HEK293 (cell line): ENCODE data around the gene PIEZO1.

Source experiments
- CTCF ChIA-PET: fragments of 350-600 bp; formaldehyde crosslinking; extraction: SDS; loops from one replicate; lab custom pipeline; 2021; ENCODE audit warnings: antibody characterized with exemption; lab: Yijun Ruan, JAX
- POLR2A ChIA-PET: fragments of 300-600 bp; formaldehyde crosslinking; extraction: SDS; loops from one replicate; lab custom pipeline; 2020; ENCODE audit warnings: antibody characterized with exemption, inconsistent platforms; lab: Yijun Ruan, JAX
- H3K27ac ChIP-seq: fragments of 200-500 bp; sonication (Bioruptor generic); 2 replicates; pipeline ENCODE4 v1.5.1; 2014; ENCODE audit warnings: low read depth, low read length, control low read depth, inconsistent platforms; ENCODE audit errors: extremely low read depth
- H3K36me3 ChIP-seq, 2 experiments: fragments of 200-500 bp in 1 of 2; sonication (Bioruptor generic) in 1 of 2; 1 replicate in 1 of 2; 2 replicates in 1 of 2; pipeline ENCODE4 v1.5.1; 2014 to 2017; ENCODE audit warnings: inconsistent platforms in 2 of 2, low read length in 2 of 2; ENCODE audit not compliant: control insufficient read depth in 2 of 2, insufficient read depth in 1 of 2
- H3K4me1 ChIP-seq: fragments of 200-500 bp; sonication (Bioruptor generic); 2 replicates; pipeline ENCODE4 v1.5.1; 2014; ENCODE audit warnings: mild to moderate bottlenecking, low read length, inconsistent platforms; ENCODE audit not compliant: control insufficient read depth, insufficient read depth
- H3K4me3 ChIP-seq: 2 replicates; pipeline ENCODE4 v1.5.1; 2011; ENCODE audit warnings: low read depth, mild to moderate bottlenecking, control low read depth, low read length, moderate library complexity
- H3K9me3 ChIP-seq: fragments of 200-500 bp; sonication (Bioruptor generic); 2 replicates; pipeline ENCODE4 v1.5.1; 2014; ENCODE audit warnings: low read depth, low read length, inconsistent platforms; ENCODE audit not compliant: control insufficient read depth, insufficient read depth
- EGR2 ChIP-seq: fragments of 450-650 bp; formaldehyde crosslinking; IDR thresholded peaks from 2 replicates; pipeline ENCODE4 v1.5.1; 2016; ENCODE audit warnings: low read depth, missing biosample characterization, missing genetic modification characterization
- GFI1B ChIP-seq: fragments of 450-650 bp; formaldehyde crosslinking; IDR thresholded peaks from 2 replicates; pipeline ENCODE4 v1.5.1; 2016; ENCODE audit warnings: missing biosample characterization, missing genetic modification characterization
- GLI2 ChIP-seq: fragments of 450-650 bp; formaldehyde crosslinking; IDR thresholded peaks from 2 replicates; pipeline ENCODE4; 2017; ENCODE audit warnings: missing biosample characterization, missing genetic modification characterization, low read depth, borderline replicate concordance
- IKZF3 ChIP-seq: fragments of 450-650 bp; IDR thresholded peaks from 2 replicates; pipeline ENCODE4 v1.5.0; 2018; ENCODE audit warnings: missing biosample characterization, mild to moderate bottlenecking, missing genetic modification characterization, moderate library complexity
- PATZ1 ChIP-seq: fragments of 450-650 bp; formaldehyde crosslinking; IDR thresholded peaks from 2 replicates; pipeline ENCODE4 v1.5.1; 2016; ENCODE audit warnings: missing biosample characterization, missing genetic modification characterization
- PRDM1 ChIP-seq: fragments of 450-650 bp; formaldehyde crosslinking; IDR thresholded peaks from 2 replicates; pipeline ENCODE4; 2016; ENCODE audit warnings: missing biosample characterization, missing genetic modification characterization
- SP7 ChIP-seq: fragments of 450-650 bp; formaldehyde crosslinking; IDR thresholded peaks from 2 replicates; pipeline ENCODE4 v1.5.1; 2016; ENCODE audit warnings: missing biosample characterization, missing genetic modification characterization
- WT1 ChIP-seq: fragments of 450-650 bp; formaldehyde crosslinking; IDR thresholded peaks from 2 replicates; pipeline ENCODE4 v1.5.1; 2016; ENCODE audit warnings: missing biosample characterization, missing genetic modification characterization
- ZBTB17 ChIP-seq: fragments of 450-650 bp; formaldehyde crosslinking; IDR thresholded peaks from 2 replicates; pipeline ENCODE4 v1.5.1; 2016; ENCODE audit warnings: missing biosample characterization, missing genetic modification characterization
- ZBTB26 ChIP-seq: fragments of 450-650 bp; formaldehyde crosslinking; optimal IDR thresholded peaks from 2 replicates; pipeline ENCODE3; 2016; ENCODE audit warnings: missing biosample characterization, mild to moderate bottlenecking, missing genetic modification characterization
- ZBTB6 ChIP-seq: fragments of 450-650 bp; formaldehyde crosslinking; IDR thresholded peaks from 2 replicates; pipeline ENCODE4 v1.5.1; 2017; ENCODE audit warnings: missing biosample characterization, missing genetic modification characterization
- ZBTB8A ChIP-seq: fragments of 450-650 bp; formaldehyde crosslinking; IDR thresholded peaks from 2 replicates; pipeline ENCODE4 v1.5.1; 2016; ENCODE audit warnings: missing biosample characterization, missing genetic modification characterization
- ZFHX2 ChIP-seq: fragments of 450-650 bp; formaldehyde crosslinking; conservative IDR thresholded peaks from 2 replicates; pipeline ENCODE4 v1.5.1; 2016; ENCODE audit warnings: missing biosample characterization, missing genetic modification characterization
- ZIC2 ChIP-seq: fragments of 450-650 bp; formaldehyde crosslinking; IDR thresholded peaks from 2 replicates; pipeline ENCODE4 v1.5.1; 2016; ENCODE audit warnings: missing biosample characterization, missing genetic modification characterization
- ZNF114 ChIP-seq: fragments of 450-650 bp; formaldehyde crosslinking; IDR thresholded peaks from 2 replicates; pipeline ENCODE4 v1.5.0; 2017; ENCODE audit warnings: missing biosample characterization, missing genetic modification characterization
- ZNF133 ChIP-seq: fragments of 450-650 bp; formaldehyde crosslinking; IDR thresholded peaks from 2 replicates; pipeline ENCODE4 v1.5.1; 2016; ENCODE audit warnings: missing biosample characterization, missing genetic modification characterization
- ZNF274 ChIP-seq, 2 experiments: fragments of 200-500 bp in 1 of 2; fragments of 450-650 bp in 1 of 2; sonication (Bioruptor generic) in 1 of 2; formaldehyde crosslinking in 1 of 2; IDR thresholded peaks; 2 replicates each; pipeline versions ENCODE4 v1.5.1 to v1.6.1; 2014 to 2016; ENCODE audit warnings: borderline replicate concordance in 1 of 2, inconsistent platforms in 1 of 2, low read length in 1 of 2, missing biosample characterization in 1 of 2, missing genetic modification characterization in 1 of 2
- ZNF311 ChIP-seq: fragments of 450-650 bp; formaldehyde crosslinking; IDR thresholded peaks from 2 replicates; pipeline ENCODE4 v1.5.1; 2017; ENCODE audit warnings: missing biosample characterization, missing genetic modification characterization, borderline replicate concordance
- ZNF341 ChIP-seq: fragments of 450-650 bp; formaldehyde crosslinking; IDR thresholded peaks from 2 replicates; pipeline ENCODE4; 2016; ENCODE audit warnings: low read depth, missing biosample characterization, missing genetic modification characterization
- ZNF366 ChIP-seq: fragments of 450-650 bp; formaldehyde crosslinking; conservative IDR thresholded peaks from 2 replicates; pipeline ENCODE4 v1.5.1; 2016; ENCODE audit warnings: missing biosample characterization, missing genetic modification characterization
- ZNF394 ChIP-seq: fragments of 450-650 bp; formaldehyde crosslinking; IDR thresholded peaks from 2 replicates; pipeline ENCODE4 v1.5.1; 2016; ENCODE audit warnings: missing biosample characterization, missing genetic modification characterization, mild to moderate bottlenecking, moderate library complexity, borderline replicate concordance
- ZNF433 ChIP-seq: fragments of 450-650 bp; formaldehyde crosslinking; IDR thresholded peaks from 2 replicates; pipeline ENCODE4 v1.5.1; 2016; ENCODE audit warnings: missing biosample characterization, missing genetic modification characterization, low read depth
- ZNF530 ChIP-seq: fragments of 450-650 bp; formaldehyde crosslinking; IDR thresholded peaks from 2 replicates; pipeline ENCODE4 v1.5.1; 2016; ENCODE audit warnings: low read depth, missing biosample characterization, missing genetic modification characterization
- ZNF561 ChIP-seq: fragments of 450-650 bp; IDR thresholded peaks from 2 replicates; pipeline ENCODE4 v1.5.1; 2018; ENCODE audit warnings: missing biosample characterization, missing genetic modification characterization, borderline replicate concordance
- ZNF596 ChIP-seq: fragments of 450-650 bp; IDR thresholded peaks from 2 replicates; pipeline ENCODE4 v1.5.0; 2018; ENCODE audit warnings: missing biosample characterization, mild to moderate bottlenecking, missing genetic modification characterization, moderate library complexity
- TF ChIP-seq, protein P1 (sequence below): fragments of 450-650 bp; formaldehyde crosslinking; IDR thresholded peaks from 2 replicates; pipeline ENCODE4 v1.5.1; 2016; ENCODE audit warnings: missing biosample characterization, missing genetic modification characterization

Gene PIEZO1

DNA sequence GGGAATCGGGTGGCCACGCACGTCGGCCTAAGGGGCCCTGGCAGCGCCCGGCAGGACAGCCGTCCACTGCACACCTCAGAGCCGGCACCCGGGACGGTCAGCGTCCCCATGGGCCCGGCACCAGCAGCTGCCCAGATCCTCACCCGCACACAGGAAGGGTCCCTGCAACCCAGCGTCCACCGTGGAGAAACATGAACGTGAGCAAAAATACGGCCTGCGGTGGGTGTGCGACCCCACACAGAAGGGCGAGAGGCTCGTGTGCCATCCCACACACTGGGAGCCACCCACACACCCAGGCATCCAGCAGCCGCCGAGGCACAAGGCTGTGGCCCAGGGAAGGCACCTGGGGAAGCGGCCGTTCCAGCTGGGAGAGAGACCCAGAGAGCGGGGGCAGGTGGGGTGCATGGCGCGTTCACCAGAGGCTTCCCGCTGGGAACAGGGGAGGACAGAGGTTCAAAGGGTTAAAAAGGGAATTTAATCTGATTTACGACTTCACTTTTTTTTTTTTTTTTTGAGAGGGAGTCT, 6.4 kb downstream of the PIEZO1 start:
- Histone ChIP-seq H3K4me3 (no peak overlapping the region), H3K4me1 (peaks cover 33% of the 10 kb centered on the region)
- CTCF ChIA-PET = interaction anchor here (0.7 to 1.0 kb wide), 2 partner anchors 25 to 35 kb away, joined by 4 read pairs; no protein-coding TSS in a partner anchor

DNA sequence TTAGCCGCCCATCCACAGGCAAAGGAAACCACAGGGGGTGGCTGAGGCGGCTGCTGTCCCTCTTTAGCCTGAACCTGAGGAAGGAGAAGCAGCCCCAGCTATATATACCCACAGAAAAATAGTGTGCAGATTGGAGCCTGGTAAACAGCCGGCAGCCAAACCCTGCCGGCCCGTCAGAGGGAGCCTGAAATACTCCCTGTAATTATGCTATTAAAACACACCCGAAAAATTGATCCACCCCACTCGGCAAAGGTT, 6.8 kb downstream of the PIEZO1 start:
- Histone ChIP-seq H3K9me3 (no peaks in the 10 kb centered on the region), H3K27ac (no peak overlapping the region), H3K4me3 (no peak overlapping the region), H3K36me3 (no peaks in the 10 kb centered on the region), H3K4me1 (peaks cover 35% of the 10 kb centered on the region)
- POLR2A ChIA-PET = no interaction called here
- CTCF ChIA-PET = no interaction called here
- TF ChIP-seq ZBTB8A (0 out of 2 replicates have a peak, but pooled peaks have one; percentile 26), ZNF311 (tag by site-specific recombination) (no peak), ZBTB17 (tag by site-specific recombination) (no peak), ZNF274 (IDR thresholded peaks at IDR 0.05; ENCODE audit: low read length) (no peak), ZNF274 (tag by site-specific recombination; IDR thresholded peaks at IDR 0.05; ENCODE audit: borderline replicate concordance) (no peak), GFI1B (tag by site-specific recombination) (no peak), ZNF366 (tag by site-specific recombination) (no peak), ZNF394 (no peak), ZNF530 (tag by site-specific recombination) (no peak), SP7 (tag by site-specific recombination) (0 out of 2 replicates have a peak, but pooled peaks have one; percentile 25), ZNF114 (tag by site-specific recombination) (no peak), WT1 (tag by site-specific recombination) (no peak), ZNF561 (tag by site-specific recombination) (no peak), ZBTB26 (tag by site-specific recombination) (no peak)
- TF ChIP-seq, protein P1, sequence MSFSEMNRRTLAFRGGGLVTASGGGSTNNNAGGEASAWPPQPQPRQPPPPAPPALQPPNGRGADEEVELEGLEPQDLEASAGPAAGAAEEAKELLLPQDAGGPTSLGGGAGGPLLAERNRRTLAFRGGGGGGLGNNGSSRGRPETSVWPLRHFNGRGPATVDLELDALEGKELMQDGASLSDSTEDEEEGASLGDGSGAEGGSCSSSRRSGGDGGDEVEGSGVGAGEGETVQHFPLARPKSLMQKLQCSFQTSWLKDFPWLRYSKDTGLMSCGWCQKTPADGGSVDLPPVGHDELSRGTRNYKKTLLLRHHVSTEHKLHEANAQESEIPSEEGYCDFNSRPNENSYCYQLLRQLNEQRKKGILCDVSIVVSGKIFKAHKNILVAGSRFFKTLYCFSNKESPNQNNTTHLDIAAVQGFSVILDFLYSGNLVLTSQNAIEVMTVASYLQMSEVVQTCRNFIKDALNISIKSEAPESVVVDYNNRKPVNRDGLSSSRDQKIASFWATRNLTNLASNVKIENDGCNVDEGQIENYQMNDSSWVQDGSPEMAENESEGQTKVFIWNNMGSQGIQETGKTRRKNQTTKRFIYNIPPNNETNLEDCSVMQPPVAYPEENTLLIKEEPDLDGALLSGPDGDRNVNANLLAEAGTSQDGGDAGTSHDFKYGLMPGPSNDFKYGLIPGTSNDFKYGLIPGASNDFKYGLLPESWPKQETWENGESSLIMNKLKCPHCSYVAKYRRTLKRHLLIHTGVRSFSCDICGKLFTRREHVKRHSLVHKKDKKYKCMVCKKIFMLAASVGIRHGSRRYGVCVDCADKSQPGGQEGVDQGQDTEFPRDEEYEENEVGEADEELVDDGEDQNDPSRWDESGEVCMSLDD (tag by site-specific recombination) = no peak

More for the DNA sequence above, 6.4 kb downstream of the PIEZO1 start:
- TF ChIP-seq ZFHX2 (tag by site-specific recombination) = peak; percentile 96
- 0 out of 2 replicates have a peak, but pooled peaks have one; percentile 2 for TF ChIP-seq ZBTB8A
- TF ChIP-seq EGR2 (tag by site-specific recombination) = peak; percentile 95
- no peak for TF ChIP-seq ZBTB6 (tag by site-specific recombination)
- peak; percentile 55; the same call in 1 of the 2 replicates for TF ChIP-seq ZNF596 (tag by site-specific recombination)
- peak; percentile 51; the same call in 1 of the 2 replicates for TF ChIP-seq IKZF3
- peak; percentile 75 for TF ChIP-seq ZIC2 (tag by site-specific recombination)
- no peak for TF ChIP-seq GLI2 (tag by site-specific recombination)
- TF ChIP-seq ZBTB26 (tag by site-specific recombination) = peak; percentile 12
- peak; percentile 62 for TF ChIP-seq PATZ1 (tag by site-specific recombination)
- no peak for TF ChIP-seq ZNF433
- peak; percentile 35; the same call in 1 of the 2 replicates for TF ChIP-seq ZNF341
- no peak for TF ChIP-seq ZNF133 (tag by site-specific recombination)
- peak; percentile 59; the same call in 1 of the 2 replicates for TF ChIP-seq PRDM1 (tag by site-specific recombination)
- TF ChIP-seq, all 188 proteins: peak for 10
- Histone ChIP-seq H3K36me3 (no peaks in the 10 kb centered on the region), H3K27ac (no peak overlapping the region), H3K9me3 (no peaks in the 10 kb centered on the region)
- POLR2A ChIA-PET = interaction anchor here (6.7 kb wide), 1 partner anchor 9 kb away, joined by 97 read pairs; no protein-coding TSS in a partner anchor
